NT2/D1 (cell line): ENCODE measurements around the gene SEC14L1.

Source experiments
- SUZ12 ChIP-seq: IDR thresholded peaks from 2 replicates; pipeline ENCODE4 v1.6.1; 2011; ENCODE audit not compliant: insufficient read length, insufficient read depth; ENCODE audit errors: extremely low read depth
- YY1 ChIP-seq: IDR thresholded peaks from 2 replicates; pipeline ENCODE4 v1.6.1; 2011; ENCODE audit not compliant: insufficient read length, insufficient read depth

GRCh38 chr17:77247048-77247541 lies 106.3 kb downstream of the SEC14L1 start:
- no peak for TF ChIP-seq YY1
- TF ChIP-seq SUZ12 = no peak
